ENCODE data around the gene ADAM10. TPM values are rescaled to one million over a fixed set of nuclear protein-coding genes. Genes with fewer than 3 reads are reported as not detected.

Gene ADAM10
- total RNA-seq, 4 donors from 2014 or later, result 20.1 to 42.5 (median 33.4) TPM

- no peaks in the 10 kb centered on the region for H3K36me3 ChIP-seq
- H3K27me3 ChIP-seq, result no peaks in the 10 kb centered on the region
- H3K4me1 ChIP-seq, result no peaks in the 10 kb centered on the region
- no peak overlapping the region for H3K4me3 ChIP-seq
- DNase-seq (no peak), ATAC-seq (no peak)
- intact Hi-C loops (cut with DNase I; ENCODE audit: low total_unique reads) (no loop called here), in situ Hi-C loops (cut with MboI; ENCODE audit: low sequenced_read_pairs in 4 of 4) (no loop called here)
- no peak overlapping the region for H3K27ac ChIP-seq
- TF ChIP-seq CTCF (IDR thresholded peaks at IDR 0.05 in 4 of 5, conservative IDR thresholded peaks at IDR 0.05 in 1 of 5) (no peak), POLR2A (IDR thresholded peaks at IDR 0.05) (no peak)
- H3K9me3 ChIP-seq, result no peaks in the 10 kb centered on the region
These were observed 190.7 kb downstream of the ADAM10 start for GRCh38 chr15:58558777-58559176.

- DNase-seq (no peak), ATAC-seq (no peak)
- Histone ChIP-seq H3K4me3 (no peak overlapping the region), H3K27ac (no peak overlapping the region), H3K36me3 (no peaks in the 10 kb centered on the region), H3K9me3 (no peaks in the 10 kb centered on the region), H3K27me3 (no peaks in the 10 kb centered on the region), H3K4me1 (no peaks in the 10 kb centered on the region)
- in situ Hi-C loops (cut with MboI; ENCODE audit: low sequenced_read_pairs in 4 of 4), result no loop called here
- TF ChIP-seq POLR2A (IDR thresholded peaks at IDR 0.05), result no peak
- TF ChIP-seq CTCF (IDR thresholded peaks at IDR 0.05 in 4 of 5, conservative IDR thresholded peaks at IDR 0.05 in 1 of 5), result no peak
- intact Hi-C loops (cut with DNase I; ENCODE audit: low total_unique reads), result no loop called here
These were observed 193.0 kb downstream of the ADAM10 start for GRCh38 chr15:58556541-58556940.

- in situ Hi-C loops (cut with MboI; ENCODE audit: low sequenced_read_pairs in 4 of 4), result no loop called here
- intact Hi-C loops (cut with DNase I; ENCODE audit: low total_unique reads), result no loop called here
- Histone ChIP-seq H3K36me3 (no peaks in the 10 kb centered on the region), H3K4me1 (no peaks in the 10 kb centered on the region), H3K4me3 (no peak overlapping the region), H3K27ac (no peak overlapping the region), H3K27me3 (no peaks in the 10 kb centered on the region), H3K9me3 (no peaks in the 10 kb centered on the region)
- ATAC-seq (no peak), DNase-seq (no peak)
- TF ChIP-seq CTCF (IDR thresholded peaks at IDR 0.05 in 4 of 5, conservative IDR thresholded peaks at IDR 0.05 in 1 of 5), result no peak
- TF ChIP-seq POLR2A (IDR thresholded peaks at IDR 0.05), result no peak
These were observed 193.5 kb downstream of the ADAM10 start for GRCh38 chr15:58556028-58556361.

- DNase-seq, result no peak
- in situ Hi-C loops (cut with MboI; ENCODE audit: low sequenced_read_pairs in 4 of 4), result no loop called here
These were observed 194.1 kb downstream of the ADAM10 start for GRCh38 chr15:58555162-58556027.

More at GRCh38 chr15:58555162-58556027, 194.1 kb downstream of the ADAM10 start:
- Histone ChIP-seq H3K4me1 (no peaks in the 10 kb centered on the region), H3K27ac (no peak overlapping the region), H3K27me3 (no peaks in the 10 kb centered on the region), H3K36me3 (no peaks in the 10 kb centered on the region), H3K4me3 (no peak overlapping the region), H3K9me3 (no peaks in the 10 kb centered on the region)
- no peak for ATAC-seq
- intact Hi-C loops (cut with DNase I; ENCODE audit: low total_unique reads), result no loop called here
- TF ChIP-seq CTCF (IDR thresholded peaks at IDR 0.05 in 4 of 5, conservative IDR thresholded peaks at IDR 0.05 in 1 of 5) (no peak), POLR2A (IDR thresholded peaks at IDR 0.05) (no peak)
